ENCODE results near the gene VIPR2. TPM values are rescaled to one million over a fixed set of nuclear protein-coding genes. Genes with fewer than 3 reads are reported as not detected.
"Not testable (repeated sequence)": the region's sequence is repeated elsewhere in the genome, so short reads cannot be mapped to it uniquely, and the experiment has no call there.

VIPR2 gene
- total and polyA plus RNA-seq, 3 donors from 2014 or later = 2.5 to 5.3 (median 4.9) TPM

GRCh38 chr7:159008417-159008816 is 136.2 kb downstream of the VIPR2 start:
- H3K4me1 ChIP-seq = peaks cover 15% of the 10 kb centered on the region
- no peak for DNase-seq
- WGBS, 2 donors = 65 to 77% methylated on average over 9 of the region's 9 CpGs
- H3K27ac ChIP-seq = peak overlapping the region in 1 of 2 donors; percentile 3
- intact Hi-C loops (cut with DNase I; ENCODE audit: low total_unique reads) = no loop called here
- no peaks in the 10 kb centered on the region for H3K36me3 ChIP-seq (ENCODE audit: low read depth, missing control alignments)
- H3K27me3 ChIP-seq = no peaks in the 10 kb centered on the region
- TF ChIP-seq POLR2A (IDR thresholded peaks at IDR 0.05) = no peak
- TF ChIP-seq CTCF (IDR thresholded peaks at IDR 0.05) = no peak
- no peak overlapping the region for H3K4me3 ChIP-seq
- H3K9me3 ChIP-seq = no peaks in the 10 kb centered on the region

GRCh38 chr7:159007996-159008389 is 136.7 kb downstream of the VIPR2 start:
- no peak for TF ChIP-seq CTCF (IDR thresholded peaks at IDR 0.05)
- peaks cover 15% of the 10 kb centered on the region for H3K4me1 ChIP-seq
- intact Hi-C loops (cut with DNase I; ENCODE audit: low total_unique reads) = no loop called here
- no peaks in the 10 kb centered on the region for H3K9me3 ChIP-seq
- no peaks in the 10 kb centered on the region for H3K36me3 ChIP-seq (ENCODE audit: low read depth, missing control alignments)
- 53 to 73% methylated on average over 5 of the region's 5 CpGs for WGBS, 2 donors
- no peaks in the 10 kb centered on the region for H3K27me3 ChIP-seq
- peak; percentile 54 for DNase-seq
- peak overlapping the region in 1 of 2 donors; percentile 3 for H3K27ac ChIP-seq
- no peak overlapping the region for H3K4me3 ChIP-seq

GRCh38 chr7:159007364-159007995 is 137.2 kb downstream of the VIPR2 start:
- peaks cover 15% of the 10 kb centered on the region for H3K4me1 ChIP-seq
- no peaks in the 10 kb centered on the region for H3K36me3 ChIP-seq (ENCODE audit: low read depth, missing control alignments)
- no peaks in the 10 kb centered on the region for H3K9me3 ChIP-seq

GRCh38 chr7:159006610-159007130 is 138.0 kb downstream of the VIPR2 start:
- peaks cover 15% of the 10 kb centered on the region for H3K4me1 ChIP-seq
- no peaks in the 10 kb centered on the region for H3K27me3 ChIP-seq
- H3K27ac ChIP-seq = no peak overlapping the region
- intact Hi-C loops (cut with DNase I; ENCODE audit: low total_unique reads) = no loop called here
- H3K9me3 ChIP-seq = no peaks in the 10 kb centered on the region
- H3K36me3 ChIP-seq (ENCODE audit: low read depth, missing control alignments) = no peaks in the 10 kb centered on the region
- WGBS, 2 donors = 57 to 69% methylated on average over 17 to 21 of the region's 31 CpGs
- TF ChIP-seq CTCF (IDR thresholded peaks at IDR 0.05) (no peak), POLR2A (IDR thresholded peaks at IDR 0.05) (no peak)
- DNase-seq = peak; percentile 19
- H3K4me3 ChIP-seq = no peak overlapping the region

More at GRCh38 chr7:159007364-159007995, 137.2 kb downstream of the VIPR2 start:
- DNase-seq = no peak
- TF ChIP-seq CTCF (IDR thresholded peaks at IDR 0.05) (no peak), POLR2A (IDR thresholded peaks at IDR 0.05) (no peak)
- intact Hi-C loops (cut with DNase I; ENCODE audit: low total_unique reads) = no loop called here
- 85 to 90% methylated on average over 19 of the region's 19 CpGs for WGBS, 2 donors
- H3K4me3 ChIP-seq = no peak overlapping the region
- H3K27ac ChIP-seq = no peak overlapping the region
- no peaks in the 10 kb centered on the region for H3K27me3 ChIP-seq

- H3K36me3 ChIP-seq (ENCODE audit: low read depth, missing control alignments); H3K27ac ChIP-seq; DNase-seq; H3K27me3 ChIP-seq; H3K4me3 ChIP-seq; H3K9me3 ChIP-seq; intact Hi-C loops (cut with DNase I; ENCODE audit: low total_unique reads): not testable (repeated sequence)
- peaks cover 11% of the 10 kb centered on the region for H3K4me1 ChIP-seq
- WGBS, 2 donors = 80% methylated on average over 1 of the region's 69 CpGs; no CpG with 5 or more reads in 1 of the 2 donors
These were observed 138.6 kb downstream of the VIPR2 start for GRCh38 chr7:159006022-159006609.
